ENCODE results near the gene TNFRSF4. TPM values are rescaled to one million over a fixed set of nuclear protein-coding genes. Genes with fewer than 3 reads are reported as not detected.

Gene TNFRSF4
- total and polyA plus RNA-seq, 7 donors: 0.95 to 8.6 (median 1.2) TPM; not detected in 2

- WGBS, 2 donors: 56 to 74% methylated on average over 25 of the region's 25 CpGs
- intact Hi-C loops (cut with DNase I): no loop called here
- Histone ChIP-seq H3K9me3 (no peaks in the 10 kb centered on the region), H3K36me3 (peaks cover 0 to 7% (median 3%) of the 10 kb centered on the region in 4 donors), H3K4me1 (peaks cover 0 to 13% (median 13%) of the 10 kb centered on the region in 4 donors), H3K27me3 (peaks cover 11 to 34% (median 31%) of the 10 kb centered on the region in 3 donors), H3K27ac (no peak overlapping the region), H3K4me3 (no peak overlapping the region)
- DNase-seq: no peak
- TF ChIP-seq POLR2A (IDR thresholded peaks at IDR 0.05) (no peak), EP300 (IDR thresholded peaks at IDR 0.05) (no peak), POLR2AphosphoS5 (IDR thresholded peaks at IDR 0.05) (no peak), CTCF (IDR thresholded peaks at IDR 0.05) (no peak)
These were observed 33.5 kb upstream of the TNFRSF4 start for GRCh38 chr1:1247341-1247913.

- intact Hi-C loops (cut with DNase I): no loop called here
- no peak within 1 kb of the TSS for H3K4me3 ChIP-seq
- peaks cover 11 to 34% (median 31%) of the 10 kb centered on the region in 3 donors for H3K27me3 ChIP-seq
- TF ChIP-seq POLR2AphosphoS5 (IDR thresholded peaks at IDR 0.05): no peak
- no peak for TF ChIP-seq POLR2A (IDR thresholded peaks at IDR 0.05)
- no peak for TF ChIP-seq EP300 (IDR thresholded peaks at IDR 0.05)
- TF ChIP-seq CTCF (IDR thresholded peaks at IDR 0.05): no peak
- peaks cover 0 to 5% (median 2%) of the 10 kb centered on the region in 4 donors for H3K36me3 ChIP-seq
- WGBS, 2 donors: 3 to 5% methylated on average over 74 of the region's 74 CpGs
- no peak for DNase-seq
- no peak within 1 kb of the TSS for H3K27ac ChIP-seq
- peaks cover 0 to 13% (median 13%) of the 10 kb centered on the region in 4 donors for H3K4me1 ChIP-seq
- H3K9me3 ChIP-seq: no peaks in the 10 kb centered on the region
These were observed 32.8 kb upstream of the TNFRSF4 start, which contains the start of gene C1QTNF12 for GRCh38 chr1:1246577-1247340. C1QTNF12 (minus strand) TSS chr1:1246722; CDS start chr1:1246690, 32 bp downstream.

- Histone ChIP-seq H3K36me3 (no peaks in the 10 kb centered on the region), H3K4me1 (peaks cover 0 to 13% (median 13%) of the 10 kb centered on the region in 4 donors), H3K4me3 (no peak overlapping the region), H3K27me3 (peaks cover 11 to 34% (median 31%) of the 10 kb centered on the region in 3 donors), H3K27ac (no peak overlapping the region), H3K9me3 (no peaks in the 10 kb centered on the region)
- 32 to 35% methylated on average over 45 of the region's 45 CpGs for WGBS, 2 donors
- TF ChIP-seq POLR2A (IDR thresholded peaks at IDR 0.05) (no peak), POLR2AphosphoS5 (IDR thresholded peaks at IDR 0.05) (no peak)
- intact Hi-C loops (cut with DNase I): no loop called here
- DNase-seq: no peak
These were observed 32.0 kb upstream of the TNFRSF4 start for GRCh38 chr1:1245817-1246576.

- 57 to 80% methylated on average over 22 to 23 of the region's 23 CpGs for WGBS, 2 donors
These were observed 31.3 kb upstream of the TNFRSF4 start for GRCh38 chr1:1245178-1245816.

More at GRCh38 chr1:1245178-1245816, 31.3 kb upstream of the TNFRSF4 start:
- H3K27me3 ChIP-seq: peaks cover 11 to 35% (median 32%) of the 10 kb centered on the region in 3 donors
- no peaks in the 10 kb centered on the region for H3K9me3 ChIP-seq
- no peak overlapping the region for H3K27ac ChIP-seq
- no peaks in the 10 kb centered on the region for H3K36me3 ChIP-seq
- TF ChIP-seq EP300 (IDR thresholded peaks at IDR 0.05) (no peak), CTCF (IDR thresholded peaks at IDR 0.05) (no peak), POLR2AphosphoS5 (IDR thresholded peaks at IDR 0.05) (no peak), POLR2A (IDR thresholded peaks at IDR 0.05) (no peak)
- H3K4me3 ChIP-seq: no peak overlapping the region
- intact Hi-C loops (cut with DNase I): no loop called here
- no peak for DNase-seq
- H3K4me1 ChIP-seq: peaks cover 0 to 13% (median 13%) of the 10 kb centered on the region in 4 donors

All from sigmoid colon (tissue), 7 donors.